T-helper 1 cell treated with Interleukin-12 subunit alpha and Interleukin-12 subunit beta and Interleukin-4 antibody, amounts not matched to agents 30 μg/mL and 1 μg/mL, for 36 hours (primary cell): Measurements from ENCODE around the gene NCK2.

Experiments used
- H3K27ac Mint-ChIP-seq: one replicate; pipeline ENCODE4 v1.8.0; 2021; ENCODE audit warnings: mild to moderate bottlenecking, mixed read lengths
- H3K27me3 Mint-ChIP-seq: one replicate; pipeline ENCODE4 v1.8.0; 2021; ENCODE audit warnings: low read depth, mixed read lengths
- H3K36me3 Mint-ChIP-seq: one replicate; pipeline ENCODE4 v1.8.0; 2021; ENCODE audit warnings: low read depth, mixed read lengths
- H3K4me1 Mint-ChIP-seq: one replicate; pipeline ENCODE4 v1.8.0; 2021; ENCODE audit warnings: low read depth, mixed read lengths
- H3K4me3 Mint-ChIP-seq: one replicate; pipeline ENCODE4 v1.8.0; 2021; ENCODE audit warnings: mild to moderate bottlenecking, moderate library complexity, mixed read lengths
- H3K9me3 Mint-ChIP-seq: one replicate; pipeline ENCODE4 v1.8.0; 2021; ENCODE audit warnings: mixed read lengths

The NCK2 gene

DNA sequence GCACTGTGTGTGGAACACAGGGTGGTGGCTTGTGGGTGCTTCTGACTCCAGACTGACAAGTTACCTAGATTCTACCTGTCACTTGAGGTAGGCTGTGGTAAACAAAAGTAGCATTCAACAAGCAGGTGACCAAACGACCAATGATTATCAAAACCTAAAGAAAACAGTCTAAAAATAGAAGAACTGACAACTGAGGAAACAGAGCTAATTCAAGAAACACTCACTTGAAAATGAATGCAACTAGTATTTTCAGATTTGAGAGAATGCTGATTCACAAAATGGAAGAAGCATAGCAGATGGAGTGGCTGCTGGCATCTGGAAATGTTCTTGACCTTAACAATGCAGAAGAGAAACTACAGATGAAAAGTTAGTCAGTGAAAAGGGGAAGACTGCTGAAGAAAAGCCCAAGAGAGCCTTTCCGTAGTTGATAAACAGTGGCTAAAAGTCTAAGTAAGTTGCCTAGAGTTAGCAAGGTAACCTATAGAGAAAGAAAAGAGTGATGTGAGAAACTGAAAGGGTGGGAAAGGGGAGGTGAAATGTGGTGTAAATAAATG is 170.4 kb downstream of the NCK2 start:
- Mint-ChIP-seq H3K36me3 (peaks cover 1% of the 10 kb centered on the region), H3K27me3 (no peaks in the 10 kb centered on the region), H3K9me3 (peaks cover 13% of the 10 kb centered on the region), H3K4me1 (peaks cover 6% of the 10 kb centered on the region), H3K4me3 (no peak overlapping the region), H3K27ac (no peak overlapping the region)

DNA sequence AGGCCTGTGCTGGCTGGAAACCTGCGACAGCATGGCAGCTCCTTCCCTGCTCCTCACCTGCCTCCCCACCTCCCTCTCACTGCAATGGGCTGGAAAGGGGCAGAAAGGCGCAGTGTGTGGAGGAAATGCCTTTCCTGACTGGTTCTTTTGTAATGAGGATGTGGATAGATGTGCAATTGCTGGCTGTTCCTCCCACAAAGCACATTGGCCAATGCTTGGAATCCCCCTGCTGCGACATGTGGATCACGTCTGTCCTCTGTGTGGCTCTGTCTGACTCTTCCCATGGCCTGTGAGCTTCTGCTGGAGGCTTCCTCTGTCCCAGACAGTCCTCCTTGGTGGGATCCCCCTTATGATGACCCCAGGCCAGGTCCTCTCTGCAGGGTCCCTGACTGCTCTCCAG is 172.5 kb downstream of the NCK2 start:
- H3K4me1 Mint-ChIP-seq = peaks cover 5% of the 10 kb centered on the region
- H3K9me3 Mint-ChIP-seq = peaks cover 29% of the 10 kb centered on the region
- no peak overlapping the region for H3K27ac Mint-ChIP-seq
- H3K36me3 Mint-ChIP-seq = peaks cover 9% of the 10 kb centered on the region
- H3K27me3 Mint-ChIP-seq = no peaks in the 10 kb centered on the region
- no peak overlapping the region for H3K4me3 Mint-ChIP-seq

DNA sequence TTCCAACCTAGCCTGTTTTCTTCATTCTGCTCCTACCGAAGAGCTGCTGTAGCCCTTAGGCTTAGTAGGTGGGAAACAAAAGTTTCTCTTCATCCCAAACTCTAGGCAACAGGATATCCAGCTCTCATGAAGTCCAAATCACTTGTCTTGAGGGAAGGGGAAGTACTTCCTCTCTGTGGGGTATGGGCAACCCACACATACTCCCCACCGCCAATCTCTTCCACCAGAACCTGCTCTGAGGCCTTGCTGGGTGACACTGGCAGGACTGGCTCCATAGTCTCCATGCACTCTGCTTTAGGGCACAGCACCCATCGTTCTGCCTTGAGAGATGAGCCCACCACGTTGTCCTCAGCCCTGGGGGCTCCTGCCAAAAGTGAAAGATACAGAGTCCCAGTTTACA is 173.0 kb downstream of the NCK2 start:
- H3K27me3 Mint-ChIP-seq = no peaks in the 10 kb centered on the region

DNA sequence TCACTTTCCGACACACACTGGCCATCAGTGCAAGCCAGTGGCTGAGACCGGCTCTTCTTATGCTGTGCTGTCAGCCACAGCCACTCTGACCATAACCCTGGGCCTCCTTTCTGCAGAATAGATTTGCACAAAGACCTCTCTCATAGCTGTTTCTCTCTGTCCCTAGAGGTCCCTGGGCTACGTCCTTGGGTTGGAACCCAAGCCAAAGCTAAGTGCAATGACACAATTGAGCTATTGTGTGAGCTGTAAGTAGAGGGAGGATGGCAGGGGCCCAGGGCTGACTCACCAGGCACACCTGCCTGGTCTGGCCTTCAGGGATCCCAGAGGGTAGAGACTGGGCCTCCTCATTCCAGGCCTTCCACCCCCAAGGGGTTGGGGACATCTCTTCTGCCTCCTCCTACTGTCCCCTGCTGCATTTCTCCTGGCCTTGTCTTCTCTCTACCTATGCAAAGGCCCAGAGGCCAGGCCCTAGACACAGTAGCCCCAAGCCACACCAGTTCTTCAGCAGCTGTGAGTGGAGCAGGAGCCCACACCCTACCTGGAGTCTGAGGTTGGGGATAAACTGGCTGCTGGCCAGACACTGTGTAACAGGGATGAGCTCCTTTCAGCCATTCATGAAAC is 174.6 kb downstream of the NCK2 start:
- H3K4me3 Mint-ChIP-seq = no peak overlapping the region
- peaks cover 4% of the 10 kb centered on the region for H3K4me1 Mint-ChIP-seq
- peaks cover 26% of the 10 kb centered on the region for H3K9me3 Mint-ChIP-seq
- H3K27me3 Mint-ChIP-seq = no peaks in the 10 kb centered on the region
- peaks cover 12% of the 10 kb centered on the region for H3K36me3 Mint-ChIP-seq
- H3K27ac Mint-ChIP-seq = no peak overlapping the region

More for the DNA sequence above, 173.0 kb downstream of the NCK2 start:
- Mint-ChIP-seq H3K4me1 (peaks cover 4% of the 10 kb centered on the region), H3K36me3 (peaks cover 10% of the 10 kb centered on the region), H3K4me3 (no peak overlapping the region), H3K9me3 (peaks cover 31% of the 10 kb centered on the region), H3K27ac (no peak overlapping the region)

DNA sequence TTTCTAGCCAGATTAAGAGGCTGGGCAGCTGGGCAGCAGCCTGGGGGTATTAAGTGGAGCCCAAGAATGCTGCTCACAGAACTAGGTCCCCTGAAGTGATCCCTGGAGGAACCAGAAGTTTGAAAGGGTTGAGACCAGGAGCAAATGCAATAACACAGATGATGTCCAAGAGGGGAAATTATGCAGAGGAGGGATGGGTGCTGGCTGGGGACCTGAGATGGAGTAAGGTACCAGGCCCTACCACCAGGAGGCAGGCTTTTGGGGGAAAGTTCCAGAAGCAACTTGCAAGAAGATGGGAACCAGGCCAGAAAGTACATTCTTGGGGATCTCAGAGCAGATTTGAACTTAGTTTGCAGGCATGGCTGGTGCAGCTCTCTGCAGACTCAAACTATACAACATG is 175.1 kb downstream of the NCK2 start:
- H3K4me3 Mint-ChIP-seq = no peak overlapping the region
- H3K27me3 Mint-ChIP-seq = no peaks in the 10 kb centered on the region
- H3K27ac Mint-ChIP-seq = no peak overlapping the region
- peaks cover 23% of the 10 kb centered on the region for H3K9me3 Mint-ChIP-seq
- peaks cover 4% of the 10 kb centered on the region for H3K4me1 Mint-ChIP-seq
- H3K36me3 Mint-ChIP-seq = peaks cover 11% of the 10 kb centered on the region

DNA sequence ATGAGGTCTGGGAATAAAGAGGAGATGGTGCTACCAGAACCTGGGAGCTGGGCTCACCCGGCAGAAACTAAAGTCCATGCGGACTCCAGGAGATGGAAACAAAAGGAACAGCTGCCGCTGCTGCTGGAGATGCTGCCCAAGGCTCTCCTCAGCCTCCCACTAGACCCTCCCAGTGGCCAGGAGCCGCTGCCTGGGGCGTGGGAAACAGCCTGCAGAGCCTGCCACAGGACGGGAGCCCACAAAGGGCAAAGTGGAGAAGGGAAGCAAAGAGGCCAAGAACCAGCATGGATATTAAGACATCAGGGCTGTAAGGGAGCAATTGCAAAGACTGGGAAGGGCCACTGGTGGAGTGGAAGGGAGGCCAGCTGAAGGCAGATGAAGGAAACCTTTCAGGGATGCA is 179.6 kb downstream of the NCK2 start:
- H3K36me3 Mint-ChIP-seq = peaks cover 12% of the 10 kb centered on the region
- H3K9me3 Mint-ChIP-seq = peaks cover 18% of the 10 kb centered on the region
- H3K4me1 Mint-ChIP-seq = peaks cover 32% of the 10 kb centered on the region
- no peak overlapping the region for H3K4me3 Mint-ChIP-seq
- H3K27ac Mint-ChIP-seq = no peak overlapping the region
- no peaks in the 10 kb centered on the region for H3K27me3 Mint-ChIP-seq

DNA sequence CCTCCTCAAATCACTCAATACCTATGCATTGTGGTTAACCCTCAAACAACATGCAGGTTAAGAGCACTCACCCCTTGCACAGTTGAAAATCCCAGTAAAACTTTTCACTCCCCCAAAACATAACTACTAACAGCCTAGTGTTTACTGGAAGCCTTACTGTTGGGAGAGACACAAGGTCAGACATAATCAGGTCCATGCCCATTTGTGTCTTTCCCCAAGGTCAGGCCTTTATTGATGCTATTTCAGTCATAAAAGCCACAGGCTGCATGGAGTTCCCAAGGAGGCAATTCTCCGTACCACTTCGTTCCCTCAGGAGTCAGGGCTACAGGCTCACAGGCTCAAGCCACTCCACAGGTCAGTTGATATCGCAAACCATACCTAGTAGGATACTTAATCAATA is 180.2 kb downstream of the NCK2 start:
- H3K4me1 Mint-ChIP-seq = peaks cover 36% of the 10 kb centered on the region
- peaks cover 18% of the 10 kb centered on the region for H3K9me3 Mint-ChIP-seq
- no peak overlapping the region for H3K4me3 Mint-ChIP-seq
- no peak overlapping the region for H3K27ac Mint-ChIP-seq
- H3K36me3 Mint-ChIP-seq = peaks cover 12% of the 10 kb centered on the region
- H3K27me3 Mint-ChIP-seq = no peaks in the 10 kb centered on the region

DNA sequence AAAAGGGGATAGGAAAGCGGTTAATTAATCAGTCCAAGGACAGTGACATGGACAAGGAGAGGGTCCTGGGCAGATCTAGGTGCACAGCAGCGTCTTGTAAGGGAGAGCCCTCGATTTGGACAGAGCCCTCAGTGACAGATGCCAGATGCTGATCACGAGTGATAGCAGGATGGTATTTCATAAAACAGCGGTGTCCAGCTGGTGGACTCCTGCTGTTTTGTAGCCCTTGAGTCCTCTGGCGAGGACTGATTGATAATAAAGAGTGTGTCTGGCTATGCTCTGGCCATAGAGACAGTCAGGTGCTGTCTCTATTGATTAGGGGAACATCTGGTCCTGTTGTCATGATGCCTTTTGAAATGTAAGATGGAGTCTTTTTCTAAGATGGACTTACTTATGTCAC is 180.7 kb downstream of the NCK2 start:
- H3K27ac Mint-ChIP-seq = no peak overlapping the region
- H3K4me1 Mint-ChIP-seq = peaks cover 38% of the 10 kb centered on the region
- no peaks in the 10 kb centered on the region for H3K27me3 Mint-ChIP-seq
- peaks cover 17% of the 10 kb centered on the region for H3K9me3 Mint-ChIP-seq
- peaks cover 12% of the 10 kb centered on the region for H3K36me3 Mint-ChIP-seq
- H3K4me3 Mint-ChIP-seq = no peak overlapping the region

DNA sequence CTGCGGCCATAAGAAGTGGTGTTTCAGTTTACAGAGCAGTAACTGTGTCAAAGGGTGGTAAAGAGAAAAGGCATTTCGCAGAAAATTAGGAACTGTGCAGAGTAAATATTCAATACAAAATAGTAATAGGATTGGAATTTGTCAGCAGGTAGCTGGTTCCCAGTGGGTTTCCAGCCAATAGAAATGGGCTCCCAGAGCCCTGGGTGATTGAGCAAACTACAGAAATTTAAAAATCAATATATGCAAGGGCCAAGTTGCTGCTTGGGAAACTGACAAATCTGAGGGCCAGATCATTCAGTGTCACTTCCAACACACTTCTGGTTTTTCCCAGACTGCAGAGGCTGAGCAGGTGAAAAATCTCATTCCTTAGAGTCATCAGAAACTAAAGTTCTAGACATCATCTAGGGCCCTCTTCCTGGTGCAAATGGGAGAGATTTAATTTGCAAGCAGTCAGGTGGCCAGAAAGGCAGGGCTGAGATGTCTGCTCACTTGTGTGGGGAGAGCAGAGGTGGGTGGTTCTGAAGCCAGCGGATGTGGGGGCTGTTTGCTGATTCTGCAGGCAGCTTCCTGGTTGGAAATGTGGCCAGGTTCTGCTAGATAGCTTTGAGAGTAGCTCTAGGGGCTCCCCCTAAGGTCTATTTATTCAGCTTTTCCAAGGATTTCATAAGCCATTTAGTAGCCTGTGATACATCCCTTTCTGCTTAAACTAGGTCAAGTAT is 182.4 kb downstream of the NCK2 start:
- peaks cover 6% of the 10 kb centered on the region for H3K36me3 Mint-ChIP-seq
- H3K27me3 Mint-ChIP-seq = no peaks in the 10 kb centered on the region
- H3K4me1 Mint-ChIP-seq = peaks cover 37% of the 10 kb centered on the region
- peak overlapping the region; percentile 70 for H3K27ac Mint-ChIP-seq
- peaks cover 3% of the 10 kb centered on the region for H3K9me3 Mint-ChIP-seq
- peak overlapping the region; percentile 23 for H3K4me3 Mint-ChIP-seq

DNA sequence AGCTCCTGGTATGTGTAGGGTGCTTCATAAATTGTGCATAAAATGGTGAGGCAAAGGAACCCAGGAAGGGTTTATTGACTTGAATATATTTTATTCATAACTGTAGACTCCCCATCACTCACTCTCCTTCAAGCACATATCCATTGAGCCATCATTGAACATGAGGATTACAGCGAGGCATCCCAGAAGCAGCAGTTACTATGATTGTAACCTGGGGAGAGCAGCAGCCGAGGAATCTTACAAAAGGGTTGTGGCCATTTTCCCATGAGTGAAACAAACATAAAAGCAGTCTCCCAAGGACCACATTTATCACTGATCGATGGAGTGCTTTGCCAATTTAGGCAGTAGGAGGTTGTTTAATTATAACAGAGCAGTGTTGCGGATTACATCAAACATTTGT is 183.4 kb downstream of the NCK2 start:
- Mint-ChIP-seq H3K4me1 (peaks cover 42% of the 10 kb centered on the region), H3K36me3 (peaks cover 7% of the 10 kb centered on the region), H3K27ac (no peak overlapping the region), H3K9me3 (no peaks in the 10 kb centered on the region), H3K27me3 (no peaks in the 10 kb centered on the region), H3K4me3 (no peak overlapping the region)

DNA sequence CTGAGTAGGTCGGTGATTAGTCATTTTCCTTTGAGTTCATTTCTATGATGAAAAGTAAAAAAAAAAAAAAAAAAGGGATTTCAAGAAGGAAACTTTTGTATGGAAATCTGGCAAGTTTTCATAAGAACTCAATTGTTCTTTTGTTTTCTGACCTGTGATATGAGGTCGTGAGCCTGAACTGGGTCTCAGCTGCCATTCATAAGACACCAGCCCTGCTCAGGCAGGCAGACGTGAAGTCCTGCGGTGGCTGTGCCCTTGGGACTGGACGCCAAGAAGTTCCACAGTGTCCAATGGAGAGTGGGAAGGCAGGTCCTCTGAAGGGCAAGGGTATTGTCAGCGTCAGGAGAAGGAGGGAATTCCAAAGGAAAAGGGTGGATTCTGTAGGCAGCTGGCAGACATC is 183.9 kb downstream of the NCK2 start:
- Mint-ChIP-seq H3K27ac (no peak overlapping the region), H3K4me1 (peaks cover 42% of the 10 kb centered on the region), H3K36me3 (peaks cover 7% of the 10 kb centered on the region), H3K27me3 (no peaks in the 10 kb centered on the region), H3K9me3 (peaks cover under 1% of the 10 kb centered on the region), H3K4me3 (no peak overlapping the region)

DNA sequence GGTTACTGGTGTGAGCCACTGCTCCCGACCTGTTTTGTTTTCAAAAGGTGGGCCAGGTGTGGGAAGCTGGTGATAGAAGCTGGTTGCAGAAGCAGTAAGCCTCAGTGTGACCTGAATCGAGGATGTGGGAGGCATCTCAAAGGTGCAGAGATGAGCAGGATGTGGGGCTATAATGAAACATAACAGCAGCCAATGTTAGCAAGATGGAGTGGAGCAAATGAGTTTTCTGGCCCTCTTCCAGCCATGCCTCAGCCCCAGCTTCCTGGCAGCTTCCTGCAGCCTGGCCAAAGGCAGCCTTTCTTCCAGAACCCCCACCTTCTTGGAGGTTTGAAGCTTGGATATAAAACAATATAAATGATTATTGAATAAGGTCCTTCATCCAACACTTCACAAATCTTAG is 184.8 kb downstream of the NCK2 start:
- Mint-ChIP-seq H3K4me1 (peaks cover 42% of the 10 kb centered on the region), H3K4me3 (peak overlapping the region; percentile 25), H3K27ac (peak overlapping the region; percentile 76), H3K36me3 (peaks cover 8% of the 10 kb centered on the region), H3K9me3 (peaks cover 5% of the 10 kb centered on the region), H3K27me3 (no peaks in the 10 kb centered on the region)

DNA sequence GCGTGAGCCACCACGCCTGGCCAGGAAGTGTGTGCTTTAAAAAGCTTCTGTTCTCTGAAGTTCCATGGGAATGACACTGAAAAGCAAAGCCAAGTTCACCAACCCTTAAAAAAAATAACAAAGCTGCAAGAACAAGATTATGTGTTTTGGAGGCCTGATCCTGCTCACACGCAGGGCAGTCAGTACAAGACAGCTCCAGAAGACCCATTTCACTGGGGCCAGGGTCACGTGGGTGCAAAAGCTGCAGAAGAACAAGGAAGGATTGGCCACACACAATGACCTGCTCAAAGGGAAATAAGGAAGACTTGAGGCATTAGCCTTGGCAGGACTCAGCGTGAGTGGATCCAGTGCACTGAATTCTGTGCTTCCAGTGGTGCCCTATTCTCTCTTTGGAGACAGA is 187.9 kb downstream of the NCK2 start:
- Mint-ChIP-seq H3K27me3 (no peaks in the 10 kb centered on the region), H3K4me3 (no peak overlapping the region), H3K36me3 (peaks cover 6% of the 10 kb centered on the region), H3K9me3 (peaks cover 5% of the 10 kb centered on the region), H3K4me1 (peaks cover 27% of the 10 kb centered on the region), H3K27ac (no peak overlapping the region)

DNA sequence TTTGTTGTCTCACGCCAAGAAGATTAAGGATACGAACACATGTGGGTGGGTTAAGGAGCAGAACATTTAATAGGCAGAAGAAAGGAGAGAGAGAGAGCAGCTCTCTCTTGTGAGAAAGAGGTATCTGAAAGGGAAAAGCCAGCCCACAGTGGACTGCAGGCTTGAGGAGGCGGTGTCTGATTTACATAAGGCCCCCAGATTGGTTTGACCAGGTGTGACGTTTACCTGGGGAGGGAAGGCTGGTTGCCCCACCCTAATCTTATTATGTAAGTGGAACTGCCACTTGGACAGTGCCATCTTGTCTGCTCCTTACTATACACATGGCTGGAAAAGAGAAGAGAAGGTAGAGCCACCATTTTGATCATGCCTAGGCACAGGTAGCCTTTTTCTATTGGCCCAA is 189.2 kb downstream of the NCK2 start:
- peaks cover 9% of the 10 kb centered on the region for H3K36me3 Mint-ChIP-seq
- no peak overlapping the region for H3K4me3 Mint-ChIP-seq
- peak overlapping the region; percentile 47 for H3K27ac Mint-ChIP-seq
- H3K4me1 Mint-ChIP-seq = peaks cover 16% of the 10 kb centered on the region
- H3K27me3 Mint-ChIP-seq = no peaks in the 10 kb centered on the region
- peaks cover 8% of the 10 kb centered on the region for H3K9me3 Mint-ChIP-seq

DNA sequence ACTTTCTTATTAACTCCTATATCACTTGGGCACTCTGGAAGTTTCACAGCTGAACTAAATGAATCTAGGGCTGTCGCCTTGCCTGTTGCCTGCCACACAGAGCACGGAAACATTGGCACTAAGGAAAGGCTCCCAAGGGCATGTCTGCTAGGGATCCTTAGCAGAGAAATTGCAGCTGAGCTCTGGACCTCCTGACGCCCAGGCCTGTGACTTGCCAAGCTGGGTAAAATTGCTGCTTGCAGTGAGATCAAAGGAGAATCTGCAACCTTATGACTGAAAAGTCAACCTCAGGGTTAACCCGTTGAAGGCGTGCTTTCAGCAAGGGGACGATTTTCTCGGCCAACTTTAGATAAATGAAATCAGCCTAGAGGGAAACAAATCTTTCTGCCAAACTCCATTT is 189.8 kb downstream of the NCK2 start:
- Mint-ChIP-seq H3K4me1 (peaks cover 10% of the 10 kb centered on the region), H3K9me3 (peaks cover 11% of the 10 kb centered on the region), H3K4me3 (peak overlapping the region; percentile 14), H3K27me3 (no peaks in the 10 kb centered on the region), H3K27ac (no peak overlapping the region), H3K36me3 (peaks cover 11% of the 10 kb centered on the region)
